Measurements from ENCODE around the gene THBS3.

Gene THBS3

GRCh38 chr1:155210314-155211104 is 2.8 kb upstream of the THBS3 start:
- no peak for TF ChIP-seq CTCF (IDR thresholded peaks at IDR 0.05; ENCODE audit: poor library complexity, severe bottlenecking)
- H3K9me3 ChIP-seq (ENCODE audit: severe bottlenecking) = no peaks in the 10 kb centered on the region
- H3K27ac ChIP-seq (ENCODE audit: poor library complexity, severe bottlenecking) = peak overlapping the region; percentile 73
- H3K27me3 ChIP-seq (ENCODE audit: insufficient read depth, poor library complexity, severe bottlenecking) = no peaks in the 10 kb centered on the region
- H3K4me3 ChIP-seq (ENCODE audit: severe bottlenecking) = no peak overlapping the region
- DNase-seq (ENCODE audit: low spot score) = no peak
- H3K4me1 ChIP-seq (ENCODE audit: insufficient read depth, poor library complexity, severe bottlenecking) = peaks cover 3% of the 10 kb centered on the region
- ATAC-seq (ENCODE audit: low read depth) = no peak
- H3K36me3 ChIP-seq (ENCODE audit: low read depth) = peaks cover 8% of the 10 kb centered on the region; the same call in 1 of the 2 replicates

GRCh38 chr1:155209312-155209721 is 1.6 kb upstream of the THBS3 start:
- H3K9me3 ChIP-seq (ENCODE audit: severe bottlenecking) = no peaks in the 10 kb centered on the region
- H3K27ac ChIP-seq (ENCODE audit: poor library complexity, severe bottlenecking) = peak overlapping the region; percentile 73
- no peak for TF ChIP-seq CTCF (IDR thresholded peaks at IDR 0.05; ENCODE audit: poor library complexity, severe bottlenecking)
- peaks cover 8% of the 10 kb centered on the region; the same call in 1 of the 2 replicates for H3K36me3 ChIP-seq (ENCODE audit: low read depth)
- H3K4me1 ChIP-seq (ENCODE audit: insufficient read depth, poor library complexity, severe bottlenecking) = peaks cover 3% of the 10 kb centered on the region
- no peak for ATAC-seq (ENCODE audit: low read depth)
- H3K4me3 ChIP-seq (ENCODE audit: severe bottlenecking) = peak overlapping the region; percentile 72
- DNase-seq (ENCODE audit: low spot score) = no peak
- H3K27me3 ChIP-seq (ENCODE audit: insufficient read depth, poor library complexity, severe bottlenecking) = no peaks in the 10 kb centered on the region

GRCh38 chr1:155208541-155209311 is 1.0 kb upstream of the THBS3 start, which contains the start of gene MTX1:
Gene MTX1 (plus strand): TSS chr1:155208695. CDS start chr1:155208805, 110 bp downstream.
- peaks cover 3% of the 10 kb centered on the region for H3K4me1 ChIP-seq (ENCODE audit: insufficient read depth, poor library complexity, severe bottlenecking)
- ATAC-seq (ENCODE audit: low read depth) = peak; percentile 79

GRCh38 chr1:155206891-155207805 is 549 bp downstream of the THBS3 start:
- Histone ChIP-seq H3K4me1 (ENCODE audit: insufficient read depth, poor library complexity, severe bottlenecking) (peaks cover 3% of the 10 kb centered on the region), H3K4me3 (ENCODE audit: severe bottlenecking) (no peak overlapping the region), H3K27me3 (ENCODE audit: insufficient read depth, poor library complexity, severe bottlenecking) (no peaks in the 10 kb centered on the region), H3K27ac (ENCODE audit: poor library complexity, severe bottlenecking) (peak overlapping the region; percentile 73), H3K9me3 (ENCODE audit: severe bottlenecking) (no peaks in the 10 kb centered on the region), H3K36me3 (ENCODE audit: low read depth) (peaks cover 8% of the 10 kb centered on the region; the same call in 1 of the 2 replicates)
- ATAC-seq (ENCODE audit: low read depth) (peak; percentile 56), DNase-seq (ENCODE audit: low spot score) (no peak)
- peak; percentile 88 for TF ChIP-seq CTCF (IDR thresholded peaks at IDR 0.05; ENCODE audit: poor library complexity, severe bottlenecking)

More at GRCh38 chr1:155208541-155209311, 1.0 kb upstream of the THBS3 start, which contains the start of gene MTX1:
- Histone ChIP-seq H3K27ac (ENCODE audit: poor library complexity, severe bottlenecking) (peak within 1 kb of the TSS; percentile 73), H3K4me3 (ENCODE audit: severe bottlenecking) (peak within 1 kb of the TSS; percentile 72), H3K27me3 (ENCODE audit: insufficient read depth, poor library complexity, severe bottlenecking) (no peaks in the 10 kb centered on the region), H3K36me3 (ENCODE audit: low read depth) (peaks cover 8% of the 10 kb centered on the region; the same call in 1 of the 2 replicates), H3K9me3 (ENCODE audit: severe bottlenecking) (no peaks in the 10 kb centered on the region)
- no peak for TF ChIP-seq CTCF (IDR thresholded peaks at IDR 0.05; ENCODE audit: poor library complexity, severe bottlenecking)
- DNase-seq (ENCODE audit: low spot score) = no peak
